Activated CD4-positive, alpha-beta T cell treated with anti-CD3 and anti-CD28 coated beads, Interleukin-2, amount 50 U/mL, for 24 hours (primary cell): ENCODE data around the gene UNC80.

Source experiments
- DNase-seq, 2 donors: peaks; one replicate each; pipeline ENCODE4 v3.0.0-alpha.2; 2020; ENCODE audit warnings: low read depth in 1 of 2, low spot score in 1 of 2

UNC80 gene

GRCh38 chr2:210004881-210005280 lies 233.2 kb downstream of the UNC80 start:
- DNase-seq: no peak

- no peak for DNase-seq
Observed at GRCh38 chr2:210007895-210008294, 236.3 kb downstream of the UNC80 start.

GRCh38 chr2:210009126-210009525 lies 237.5 kb downstream of the UNC80 start:
- no peak for DNase-seq

GRCh38 chr2:210009896-210010295 lies 238.3 kb downstream of the UNC80 start:
- DNase-seq: no peak

- DNase-seq: no peak
Observed at GRCh38 chr2:210020138-210020537, 248.5 kb downstream of the UNC80 start.

- no peak for DNase-seq
Observed at GRCh38 chr2:210022824-210023223, 251.2 kb downstream of the UNC80 start.

- no peak for DNase-seq
Observed at GRCh38 chr2:210027608-210028007, 256.0 kb downstream of the UNC80 start.

GRCh38 chr2:210028178-210028577 lies 256.5 kb downstream of the UNC80 start:
- DNase-seq: no peak

- DNase-seq: no peak
Observed at GRCh38 chr2:210034087-210034683, 262.6 kb downstream of the UNC80 start.

- DNase-seq: no peak
Observed at GRCh38 chr2:210035679-210036078, 264.0 kb downstream of the UNC80 start.

- DNase-seq: no peak
Observed at GRCh38 chr2:210038078-210038477, 266.4 kb downstream of the UNC80 start.

- no peak for DNase-seq
Observed at GRCh38 chr2:210046851-210047500, 275.3 kb downstream of the UNC80 start.
